Caco-2 (cell line): ENCODE results near the gene SGCB. TPM values are rescaled to one million over a fixed set of nuclear protein-coding genes. Genes with fewer than 3 reads are reported as not detected.

Source experiments
- BruUV-seq: library from RNA; stranded (reverse); fragments of 400-500 nt; replicated peaks from 2 replicates; lab custom pipeline; 2021; lab: Mats Ljungman, UMichigan
- CTCF ChIA-PET: fragments of 300-600 bp; sonication (Branson Sonifier 250); formaldehyde crosslinking; loops from one replicate; lab custom pipeline; 2022; ENCODE audit warnings: antibody characterized with exemption; lab: Charles Lee
- POLR2A ChIA-PET: fragments of 300-600 bp; sonication (Branson Sonifier 250); formaldehyde crosslinking; loops from one replicate; lab custom pipeline; 2022; ENCODE audit warnings: antibody characterized with exemption; lab: Charles Lee
- DNase-seq, 2 experiments: peaks; one replicate each; pipeline versions ENCODE4 v3.0.0 to v3.0.0-alpha.2; 2020 to 2022
- H3K27me3 ChIP-seq: replicated peaks from 2 replicates; pipeline ENCODE4 v1.6.0; 2011; ENCODE audit warnings: low read length; ENCODE audit not compliant: control insufficient read depth, insufficient read depth
- H3K36me3 ChIP-seq: 2 replicates; pipeline ENCODE4 v1.5.1; 2011; ENCODE audit warnings: low read length; ENCODE audit not compliant: control insufficient read depth, insufficient read depth
- H3K4me1 ChIP-seq: fragments of 250-450 bp; sonication (Bioruptor Pico); 2 replicates; pipeline ENCODE4 v1.5.1; 2020; ENCODE audit warnings: mild to moderate bottlenecking
- H3K4me3 ChIP-seq: 2 replicates; pipeline ENCODE4 v1.5.1; 2011; ENCODE audit warnings: low read depth, mild to moderate bottlenecking, control low read depth, low read length
- H3K9me3 ChIP-seq: fragments of 250-450 bp; sonication (Bioruptor Pico); 2 replicates; pipeline ENCODE4 v1.5.1; 2020; ENCODE audit warnings: mild to moderate bottlenecking, moderate library complexity
- H3K27ac Mint-ChIP-seq: one replicate; pipeline ENCODE4 v1.8.0; 2022; ENCODE audit warnings: mixed read lengths; ENCODE audit not compliant: unreplicated experiment
- H3K27me3 Mint-ChIP-seq: one replicate; pipeline ENCODE4 v1.8.0; 2022; ENCODE audit warnings: mixed read lengths; ENCODE audit not compliant: insufficient read depth, unreplicated experiment
- H3K36me3 Mint-ChIP-seq: one replicate; pipeline ENCODE4 v1.8.0; 2022; ENCODE audit warnings: mild to moderate bottlenecking, mixed read lengths; ENCODE audit not compliant: insufficient read depth, unreplicated experiment
- H3K4me1 Mint-ChIP-seq: one replicate; pipeline ENCODE4 v1.8.0; 2022; ENCODE audit warnings: low read depth, mixed read lengths; ENCODE audit not compliant: unreplicated experiment
- H3K4me3 Mint-ChIP-seq: one replicate; pipeline ENCODE4 v1.8.0; 2022; ENCODE audit warnings: mild to moderate bottlenecking, moderate library complexity, mixed read lengths; ENCODE audit not compliant: unreplicated experiment
- H3K9me3 Mint-ChIP-seq: one replicate; pipeline ENCODE4 v1.8.0; 2022; ENCODE audit warnings: mixed read lengths; ENCODE audit not compliant: unreplicated experiment
- CTCF ChIP-seq, 2 experiments: fragments of 200-600 bp in 1 of 2; IDR thresholded peaks; 1 replicate in 1 of 2; 2 replicates in 1 of 2; pipeline versions ENCODE4 v1.5.1 to v1.8.0; 2011 to 2022; ENCODE audit warnings: antibody characterized with exemption in 1 of 2, control low read depth in 1 of 2, inconsistent platforms in 1 of 2, low read depth in 1 of 2, low read length in 1 of 2, mild to moderate bottlenecking in 1 of 2, moderate library complexity in 1 of 2; ENCODE audit not compliant: insufficient read depth in 1 of 2, severe bottlenecking in 1 of 2, unreplicated experiment in 1 of 2
- intact Hi-C: fragments of 100-400 bp; cut with micrococcal nuclease; formaldehyde crosslinking; loops from one replicate; pipeline ENCODE4 v1.10.0; 2022; ENCODE audit not compliant: unreplicated experiment
- total RNA-seq: library from RNA; stranded (reverse); gene quantifications from 2 replicates; pipeline ENCODE4 v1.2.3, GENCODE V29; 2022

The SGCB gene
- total RNA-seq, 1 experiment from 2014 or later: 7.2 TPM

GRCh38 chr4:52079659-52080058 is 41.6 kb upstream of the SGCB start:
- H3K4me1 Mint-ChIP-seq: no peaks in the 10 kb centered on the region
- Histone ChIP-seq H3K27me3 (no peaks in the 10 kb centered on the region), H3K9me3 (no peaks in the 10 kb centered on the region), H3K36me3 (no peaks in the 10 kb centered on the region), H3K4me3 (no peak overlapping the region), H3K4me1 (no peaks in the 10 kb centered on the region)
- intact Hi-C loops: no loop called here
- CTCF ChIA-PET: no interaction called here
- DNase-seq: no peak
- POLR2A ChIA-PET: no interaction called here
- peaks cover 34% of the 10 kb centered on the region for H3K27me3 Mint-ChIP-seq
- no peak overlapping the region for H3K4me3 Mint-ChIP-seq
- no TSS peak for BruUV-seq
- H3K27ac Mint-ChIP-seq: no peak overlapping the region
- H3K9me3 Mint-ChIP-seq: no peaks in the 10 kb centered on the region
- H3K36me3 Mint-ChIP-seq: no peaks in the 10 kb centered on the region
- TF ChIP-seq CTCF (IDR thresholded peaks at IDR 0.05; ENCODE audit: insufficient read depth in 1 of 2, low read depth in 1 of 2, low read length in 1 of 2, severe bottlenecking in 1 of 2, unreplicated experiment in 1 of 2): no peak

- Histone ChIP-seq H3K27me3 (no peaks in the 10 kb centered on the region), H3K9me3 (no peaks in the 10 kb centered on the region), H3K4me3 (no peak overlapping the region), H3K36me3 (no peaks in the 10 kb centered on the region), H3K4me1 (no peaks in the 10 kb centered on the region)
- Mint-ChIP-seq H3K27ac (no peak overlapping the region), H3K4me1 (no peaks in the 10 kb centered on the region), H3K27me3 (peaks cover 27% of the 10 kb centered on the region), H3K36me3 (no peaks in the 10 kb centered on the region), H3K4me3 (no peak overlapping the region), H3K9me3 (no peaks in the 10 kb centered on the region)
- ChIA-PET CTCF (no interaction called here), POLR2A (no interaction called here)
- TF ChIP-seq CTCF (IDR thresholded peaks at IDR 0.05; ENCODE audit: insufficient read depth in 1 of 2, low read depth in 1 of 2, low read length in 1 of 2, severe bottlenecking in 1 of 2, unreplicated experiment in 1 of 2): no peak
- intact Hi-C loops: no loop called here
- DNase-seq: no peak
- BruUV-seq: no TSS peak
These were observed 38.6 kb upstream of the SGCB start for GRCh38 chr4:52076731-52077130.

- intact Hi-C loops: no loop called here
- Mint-ChIP-seq H3K4me3 (no peak overlapping the region), H3K27ac (no peak overlapping the region), H3K4me1 (no peaks in the 10 kb centered on the region), H3K9me3 (no peaks in the 10 kb centered on the region), H3K27me3 (peaks cover 34% of the 10 kb centered on the region), H3K36me3 (no peaks in the 10 kb centered on the region)
- TF ChIP-seq CTCF (IDR thresholded peaks at IDR 0.05; ENCODE audit: insufficient read depth in 1 of 2, low read depth in 1 of 2, low read length in 1 of 2, severe bottlenecking in 1 of 2, unreplicated experiment in 1 of 2): no peak
- H3K27me3 ChIP-seq: no peaks in the 10 kb centered on the region
- no peaks in the 10 kb centered on the region for H3K4me1 ChIP-seq
- CTCF ChIA-PET: no interaction called here
- BruUV-seq: no TSS peak
- POLR2A ChIA-PET: no interaction called here
- no peak overlapping the region for H3K4me3 ChIP-seq
- no peaks in the 10 kb centered on the region for H3K36me3 ChIP-seq
- no peaks in the 10 kb centered on the region for H3K9me3 ChIP-seq
- DNase-seq: no peak
These were observed 33.9 kb upstream of the SGCB start for GRCh38 chr4:52071791-52072546.
